Neural cell (in vitro differentiated cells): ENCODE results near the gene PHGDH. TPM values are rescaled to one million over a fixed set of nuclear protein-coding genes. Genes with fewer than 3 reads are reported as not detected.
"Not testable (repeated sequence)": the region's sequence is repeated elsewhere in the genome, so short reads cannot be mapped to it uniquely, and the experiment has no call there.

ENCODE experiments used
- H2AFZ ChIP-seq: fragments of 200-600, 300-800 bp; sonication (generic), shearing (Covaris generic); 2 replicates; pipeline ENCODE4 v1.6.0; 2014; ENCODE audit warnings: low read depth, mild to moderate bottlenecking, antibody characterized with exemption, low read length, moderate library complexity
- H3F3A ChIP-seq: fragments of 200-600 bp; shearing (Covaris generic); 2 replicates; pipeline ENCODE4 v1.6.1; 2016; ENCODE audit warnings: mild to moderate bottlenecking, moderate library complexity, mixed read lengths, antibody characterized with exemption, low read length; ENCODE audit not compliant: insufficient read depth, poor library complexity, severe bottlenecking
- H3K27ac ChIP-seq: fragments of 200-600, 300-800 bp; sonication (generic), shearing (Covaris generic); 2 replicates; pipeline ENCODE4 v1.5.1; 2014; ENCODE audit warnings: mild to moderate bottlenecking, low read length, moderate library complexity
- H3K27me3 ChIP-seq: fragments of 300-800, 200-600 bp; sonication (generic), shearing (Covaris generic); 2 replicates; pipeline ENCODE4 v1.6.0; 2014; ENCODE audit warnings: mild to moderate bottlenecking, low read depth, low read length, moderate library complexity; ENCODE audit not compliant: insufficient read depth
- H3K36me3 ChIP-seq: fragments of 300-800, 200-600 bp; sonication (generic), shearing (Covaris generic); 2 replicates; pipeline ENCODE4 v1.5.1; 2014; ENCODE audit warnings: mild to moderate bottlenecking, antibody characterized with exemption, low read length, moderate library complexity; ENCODE audit not compliant: insufficient read depth
- H3K4me2 ChIP-seq: fragments of 300-800, 200-600 bp; sonication (generic), shearing (Covaris generic); 2 replicates; pipeline ENCODE4 v1.6.0; 2014; ENCODE audit warnings: mild to moderate bottlenecking, low read length
- H3K4me3 ChIP-seq: fragments of 300-800, 200-600 bp; sonication (generic), shearing (Covaris generic); 2 replicates; pipeline ENCODE4 v1.5.1; 2014; ENCODE audit warnings: mild to moderate bottlenecking, low read length, moderate library complexity
- H3K79me2 ChIP-seq: fragments of 200-600 bp; shearing (Covaris generic); replicated peaks from 2 replicates; pipeline ENCODE4 v1.6.0; 2014; ENCODE audit warnings: mild to moderate bottlenecking, low read length, moderate library complexity; ENCODE audit not compliant: insufficient read depth
- H3K9ac ChIP-seq: fragments of 300-800, 200-600 bp; sonication (generic), shearing (Covaris generic); 2 replicates; pipeline ENCODE4 v1.6.1; 2016; ENCODE audit warnings: mild to moderate bottlenecking, low read length, mixed read lengths
- H3K9me2 ChIP-seq: fragments of 200-600 bp; shearing (Covaris generic); 2 replicates; pipeline ENCODE4 v1.6.1; 2016; ENCODE audit warnings: mild to moderate bottlenecking, low read length, mixed read lengths; ENCODE audit not compliant: insufficient read depth
- H3K9me3 ChIP-seq: fragments of 200-600, 300-800 bp; sonication (generic), shearing (Covaris generic); 2 replicates; pipeline ENCODE4 v1.6.1; 2016; ENCODE audit warnings: mild to moderate bottlenecking, mixed run types, low read length, moderate library complexity, mixed read lengths
- H4K20me1 ChIP-seq: fragments of 200-600 bp; shearing (Covaris generic); 2 replicates; pipeline ENCODE4 v1.6.1; 2016; ENCODE audit warnings: mild to moderate bottlenecking, mixed run types; ENCODE audit not compliant: insufficient read depth
- EP300 ChIP-seq: fragments of 450-650 bp; conservative IDR thresholded peaks from 2 replicates; pipeline ENCODE4 v1.6.1; 2014; ENCODE audit warnings: antibody characterized with exemption, mild to moderate bottlenecking, moderate library complexity; ENCODE audit not compliant: poor library complexity, severe bottlenecking
- EZH2 ChIP-seq: fragments of 200-600, 300-800 bp; shearing (Covaris generic), sonication (generic); IDR thresholded peaks from 2 replicates; pipeline ENCODE4 v1.6.1; 2014; ENCODE audit warnings: antibody characterized with exemption, low read length, borderline replicate concordance, mild to moderate bottlenecking; ENCODE audit not compliant: insufficient read depth, poor library complexity, severe bottlenecking
- MXI1 ChIP-seq: fragments of 450-650 bp; conservative IDR thresholded peaks from 2 replicates; pipeline ENCODE4 v1.6.1; 2014; ENCODE audit warnings: antibody characterized with exemption, mild to moderate bottlenecking; ENCODE audit not compliant: poor library complexity, severe bottlenecking
- POLR2AphosphoS5 ChIP-seq: IDR thresholded peaks from 2 replicates; pipeline ENCODE4 v1.6.1; 2012
- RAD21 ChIP-seq: fragments of 450-650 bp; conservative IDR thresholded peaks from 2 replicates; pipeline ENCODE4 v1.6.1; 2014; ENCODE audit warnings: antibody characterized with exemption, mild to moderate bottlenecking, moderate library complexity
- SMC3 ChIP-seq: fragments of 450-650 bp; conservative IDR thresholded peaks from 2 replicates; pipeline ENCODE4 v1.6.1; 2014; ENCODE audit warnings: antibody characterized with exemption, mild to moderate bottlenecking, moderate library complexity; ENCODE audit not compliant: poor library complexity
- TAF1 ChIP-seq: IDR thresholded peaks from 2 replicates; pipeline ENCODE4 v1.6.1; 2012; ENCODE audit warnings: low read depth
- polyA plus RNA-seq: library from polyadenylated mRNA; depleted of rRNA; stranded (reverse); fragments of >200 nt; gene quantifications from 2 replicates; pipeline ENCODE4 v1.2.3, GENCODE V29; 2014
- TF ChIP-seq, protein P1 (sequence below): fragments of 450-650 bp; IDR thresholded peaks from 2 replicates; pipeline ENCODE4 v1.5.1; 2014; ENCODE audit warnings: antibody characterized with exemption, mild to moderate bottlenecking, moderate library complexity; ENCODE audit not compliant: poor library complexity, severe bottlenecking
- TF ChIP-seq, protein P2 (sequence below): IDR thresholded peaks from 2 replicates; pipeline ENCODE4 v1.6.1; 2012; ENCODE audit warnings: borderline replicate concordance

Gene PHGDH
- polyA plus RNA-seq, 1 donor from 2014 or later: 11.8 TPM

DNA sequence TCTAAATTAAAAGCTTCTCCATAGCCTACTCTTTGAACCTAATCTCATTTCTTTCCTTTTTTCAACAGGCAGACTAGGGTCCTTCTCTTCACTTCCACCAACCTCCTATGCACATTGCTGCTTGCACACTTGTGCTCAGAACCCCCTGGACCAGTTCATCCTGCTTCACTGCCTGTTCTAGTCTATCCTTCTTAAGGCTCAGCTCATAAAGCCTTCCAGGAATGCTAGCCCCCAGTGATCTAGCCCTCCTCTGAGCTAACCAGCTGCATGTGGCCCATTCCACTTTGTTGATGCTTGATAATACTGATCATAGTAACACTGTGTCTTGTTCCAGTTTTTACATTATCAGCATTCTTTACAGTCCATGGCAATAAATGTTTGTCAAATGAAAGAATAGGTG is 22.9 kb upstream of the PHGDH start:
- TF ChIP-seq EZH2 (no peak), MXI1 (no peak), SMC3 (no peak), EP300 (no peak)
- H3K36me3 ChIP-seq: no peaks in the 10 kb centered on the region
- no peaks in the 10 kb centered on the region for H3K79me2 ChIP-seq
- H2AFZ ChIP-seq: no peak overlapping the region
- no peak overlapping the region for H3K9ac ChIP-seq
- H3K27ac ChIP-seq: no peak overlapping the region
- no peak overlapping the region for H3K4me3 ChIP-seq
- no peaks in the 10 kb centered on the region for H3K9me3 ChIP-seq
- no peaks in the 10 kb centered on the region for H3F3A ChIP-seq
- no peak overlapping the region for H3K4me2 ChIP-seq
- H3K9me2 ChIP-seq: no peaks in the 10 kb centered on the region
- H4K20me1 ChIP-seq: no peaks in the 10 kb centered on the region
- H3K27me3 ChIP-seq: no peaks in the 10 kb centered on the region

DNA sequence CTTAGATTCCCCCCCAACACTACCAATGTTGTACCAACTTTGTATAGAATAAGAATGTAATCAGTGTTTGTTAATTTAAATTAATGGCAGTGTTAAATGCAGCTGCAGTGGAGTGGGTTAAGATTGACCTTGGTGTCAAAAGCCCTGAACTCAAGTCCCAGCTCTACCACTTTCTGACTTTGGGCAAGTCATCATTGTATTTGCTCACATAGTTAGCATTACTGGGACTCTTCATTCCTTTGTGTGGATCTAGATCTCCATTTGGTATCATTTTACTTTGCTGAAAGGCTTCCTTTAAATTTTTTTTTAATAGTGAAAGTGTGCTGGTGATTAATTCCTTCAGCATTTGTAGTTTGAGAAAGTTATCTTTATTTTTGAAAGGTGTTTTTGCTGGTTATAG is 22.2 kb upstream of the PHGDH start:
- Histone ChIP-seq H4K20me1 (no peaks in the 10 kb centered on the region), H3K9ac (no peak overlapping the region), H3K4me2 (no peak overlapping the region), H3K4me3 (no peak overlapping the region), H3K27ac (no peak overlapping the region), H2AFZ (no peak overlapping the region), H3K9me3 (no peaks in the 10 kb centered on the region), H3K79me2 (no peaks in the 10 kb centered on the region), H3K36me3 (no peaks in the 10 kb centered on the region), H3K27me3 (no peaks in the 10 kb centered on the region), H3K9me2 (no peaks in the 10 kb centered on the region), H3F3A (no peaks in the 10 kb centered on the region)
- TF ChIP-seq, protein P1, sequence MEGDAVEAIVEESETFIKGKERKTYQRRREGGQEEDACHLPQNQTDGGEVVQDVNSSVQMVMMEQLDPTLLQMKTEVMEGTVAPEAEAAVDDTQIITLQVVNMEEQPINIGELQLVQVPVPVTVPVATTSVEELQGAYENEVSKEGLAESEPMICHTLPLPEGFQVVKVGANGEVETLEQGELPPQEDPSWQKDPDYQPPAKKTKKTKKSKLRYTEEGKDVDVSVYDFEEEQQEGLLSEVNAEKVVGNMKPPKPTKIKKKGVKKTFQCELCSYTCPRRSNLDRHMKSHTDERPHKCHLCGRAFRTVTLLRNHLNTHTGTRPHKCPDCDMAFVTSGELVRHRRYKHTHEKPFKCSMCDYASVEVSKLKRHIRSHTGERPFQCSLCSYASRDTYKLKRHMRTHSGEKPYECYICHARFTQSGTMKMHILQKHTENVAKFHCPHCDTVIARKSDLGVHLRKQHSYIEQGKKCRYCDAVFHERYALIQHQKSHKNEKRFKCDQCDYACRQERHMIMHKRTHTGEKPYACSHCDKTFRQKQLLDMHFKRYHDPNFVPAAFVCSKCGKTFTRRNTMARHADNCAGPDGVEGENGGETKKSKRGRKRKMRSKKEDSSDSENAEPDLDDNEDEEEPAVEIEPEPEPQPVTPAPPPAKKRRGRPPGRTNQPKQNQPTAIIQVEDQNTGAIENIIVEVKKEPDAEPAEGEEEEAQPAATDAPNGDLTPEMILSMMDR: no peak
- TF ChIP-seq, protein P2, sequence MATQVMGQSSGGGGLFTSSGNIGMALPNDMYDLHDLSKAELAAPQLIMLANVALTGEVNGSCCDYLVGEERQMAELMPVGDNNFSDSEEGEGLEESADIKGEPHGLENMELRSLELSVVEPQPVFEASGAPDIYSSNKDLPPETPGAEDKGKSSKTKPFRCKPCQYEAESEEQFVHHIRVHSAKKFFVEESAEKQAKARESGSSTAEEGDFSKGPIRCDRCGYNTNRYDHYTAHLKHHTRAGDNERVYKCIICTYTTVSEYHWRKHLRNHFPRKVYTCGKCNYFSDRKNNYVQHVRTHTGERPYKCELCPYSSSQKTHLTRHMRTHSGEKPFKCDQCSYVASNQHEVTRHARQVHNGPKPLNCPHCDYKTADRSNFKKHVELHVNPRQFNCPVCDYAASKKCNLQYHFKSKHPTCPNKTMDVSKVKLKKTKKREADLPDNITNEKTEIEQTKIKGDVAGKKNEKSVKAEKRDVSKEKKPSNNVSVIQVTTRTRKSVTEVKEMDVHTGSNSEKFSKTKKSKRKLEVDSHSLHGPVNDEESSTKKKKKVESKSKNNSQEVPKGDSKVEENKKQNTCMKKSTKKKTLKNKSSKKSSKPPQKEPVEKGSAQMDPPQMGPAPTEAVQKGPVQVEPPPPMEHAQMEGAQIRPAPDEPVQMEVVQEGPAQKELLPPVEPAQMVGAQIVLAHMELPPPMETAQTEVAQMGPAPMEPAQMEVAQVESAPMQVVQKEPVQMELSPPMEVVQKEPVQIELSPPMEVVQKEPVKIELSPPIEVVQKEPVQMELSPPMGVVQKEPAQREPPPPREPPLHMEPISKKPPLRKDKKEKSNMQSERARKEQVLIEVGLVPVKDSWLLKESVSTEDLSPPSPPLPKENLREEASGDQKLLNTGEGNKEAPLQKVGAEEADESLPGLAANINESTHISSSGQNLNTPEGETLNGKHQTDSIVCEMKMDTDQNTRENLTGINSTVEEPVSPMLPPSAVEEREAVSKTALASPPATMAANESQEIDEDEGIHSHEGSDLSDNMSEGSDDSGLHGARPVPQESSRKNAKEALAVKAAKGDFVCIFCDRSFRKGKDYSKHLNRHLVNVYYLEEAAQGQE: no peak
- TF ChIP-seq RAD21 (no peak), EP300 (no peak), TAF1 (no peak), EZH2 (no peak), MXI1 (no peak), SMC3 (no peak), POLR2AphosphoS5 (no peak)

DNA sequence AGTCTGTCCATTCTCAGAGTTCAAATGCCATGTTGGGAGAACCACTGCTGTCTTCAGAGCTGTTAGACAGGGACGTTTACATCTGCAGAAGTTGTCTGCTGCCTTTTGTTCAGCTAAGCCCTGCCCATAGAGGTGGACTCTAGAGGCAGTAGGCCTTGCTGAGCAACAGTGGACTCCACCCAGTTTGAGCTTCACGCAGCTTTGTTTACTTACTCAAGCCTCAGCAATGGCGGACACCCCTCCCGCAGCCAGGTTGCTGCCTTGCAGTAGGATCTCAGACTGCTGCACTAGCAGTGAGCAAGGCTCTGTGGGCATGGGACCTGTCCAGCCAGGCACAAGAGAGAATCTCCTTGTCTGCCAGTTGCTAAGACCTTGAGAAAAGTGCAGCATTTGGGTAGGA is 14.9 kb upstream of the PHGDH start:
- H3K27me3 ChIP-seq, H4K20me1 ChIP-seq, H3F3A ChIP-seq, H3K4me2 ChIP-seq, H3K79me2 ChIP-seq, H3K9ac ChIP-seq, H3K9me3 ChIP-seq, H3K27ac ChIP-seq, H3K36me3 ChIP-seq, H2AFZ ChIP-seq, H3K4me3 ChIP-seq, H3K9me2 ChIP-seq: not testable (repeated sequence)
